GM21723 (cell line): ENCODE measurements around the gene RIMBP2.

Source experiments
- ATAC-seq: cut with Tn5 transposase; IDR thresholded peaks from one replicate; pipeline ENCODE4 v1.9.1; 2021; ENCODE audit warnings: mild to moderate bottlenecking, moderate library complexity; ENCODE audit not compliant: unreplicated experiment

Gene RIMBP2

DNA sequence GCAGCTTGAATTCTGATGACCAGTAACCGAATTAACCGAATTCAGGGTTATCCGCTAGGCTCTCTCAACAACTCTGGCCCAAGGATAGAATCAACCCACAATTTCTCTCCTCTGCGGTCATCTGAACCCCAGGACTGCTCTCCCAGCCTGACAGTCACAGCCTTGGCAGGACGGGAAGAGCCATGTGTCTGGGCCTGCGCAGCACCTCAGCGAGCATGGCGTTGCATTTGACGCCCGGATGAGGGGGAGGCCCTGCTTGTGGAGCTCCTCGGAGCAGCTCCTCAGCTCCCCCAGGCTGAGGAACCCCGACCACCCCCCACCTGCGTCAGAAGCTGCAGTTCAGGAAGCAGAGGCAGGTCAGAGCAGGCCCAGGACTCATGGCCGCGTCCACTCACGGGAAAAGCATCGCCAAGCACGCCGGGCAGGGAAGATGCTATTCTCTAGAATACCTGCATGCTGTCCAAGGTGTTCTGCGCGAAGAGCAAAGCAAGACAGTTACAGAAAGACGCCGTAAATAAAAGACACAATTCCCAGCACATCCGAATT lies 247.3 kb downstream of the RIMBP2 start:
- no peak for ATAC-seq

DNA sequence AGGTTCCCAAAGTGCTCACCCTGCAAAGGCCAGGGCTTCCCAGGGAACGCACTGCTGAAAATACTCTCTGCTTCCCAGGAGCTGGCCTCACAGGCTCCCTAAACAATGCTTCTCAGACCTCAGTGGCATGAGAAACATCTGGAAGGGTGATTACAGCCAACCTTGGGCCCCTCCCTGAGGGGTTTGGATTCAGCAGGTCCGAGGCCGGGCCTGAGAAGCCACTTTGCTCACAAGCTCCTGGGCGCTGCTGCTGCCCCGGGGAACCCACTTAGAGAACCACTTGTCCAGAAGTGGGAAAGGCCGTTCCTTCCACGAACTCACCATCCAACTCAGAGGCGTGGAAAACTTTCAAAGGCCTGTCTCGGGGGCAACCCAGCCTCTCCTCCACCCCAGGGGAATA lies 247.9 kb downstream of the RIMBP2 start:
- no peak for ATAC-seq

DNA sequence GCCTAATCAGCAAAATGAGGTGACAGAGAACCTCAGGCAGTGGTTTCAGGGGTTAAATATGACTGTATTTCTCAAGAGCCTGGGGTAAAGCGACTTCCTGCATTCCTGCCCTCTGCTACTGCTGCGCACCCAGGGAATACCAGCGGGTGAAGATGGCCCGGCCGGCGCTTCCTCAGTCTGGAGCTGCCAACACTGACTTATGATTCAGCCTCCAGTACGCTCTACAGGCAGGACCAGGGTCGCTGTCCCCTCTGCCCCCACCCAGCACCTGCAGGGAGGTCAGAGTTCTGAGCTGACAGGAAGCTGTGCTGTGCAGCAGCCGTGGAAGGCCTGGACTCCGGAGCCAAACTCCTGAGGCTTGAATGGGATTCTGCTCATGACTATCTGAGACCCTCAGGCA lies 250.5 kb downstream of the RIMBP2 start:
- no peak for ATAC-seq

DNA sequence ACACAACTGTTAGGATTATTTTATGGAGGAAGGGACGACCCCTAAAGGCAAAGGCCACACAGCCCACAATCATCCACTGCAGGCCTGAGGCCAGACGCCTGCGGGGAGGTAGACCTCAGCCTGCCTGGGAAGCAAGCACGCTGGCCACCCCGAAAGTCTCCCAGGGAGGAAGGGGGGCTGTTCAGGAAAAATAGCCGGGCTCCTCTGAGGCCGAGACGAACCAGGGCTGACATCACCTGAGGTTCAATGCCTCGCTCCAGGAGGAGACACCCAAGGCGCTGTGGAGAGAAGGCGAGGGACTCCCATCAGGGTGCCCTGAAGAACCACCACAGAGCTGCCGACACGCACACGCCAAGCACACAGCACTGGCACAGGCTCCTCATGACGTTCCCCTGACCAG lies 251.1 kb downstream of the RIMBP2 start:
- ATAC-seq = no peak

DNA sequence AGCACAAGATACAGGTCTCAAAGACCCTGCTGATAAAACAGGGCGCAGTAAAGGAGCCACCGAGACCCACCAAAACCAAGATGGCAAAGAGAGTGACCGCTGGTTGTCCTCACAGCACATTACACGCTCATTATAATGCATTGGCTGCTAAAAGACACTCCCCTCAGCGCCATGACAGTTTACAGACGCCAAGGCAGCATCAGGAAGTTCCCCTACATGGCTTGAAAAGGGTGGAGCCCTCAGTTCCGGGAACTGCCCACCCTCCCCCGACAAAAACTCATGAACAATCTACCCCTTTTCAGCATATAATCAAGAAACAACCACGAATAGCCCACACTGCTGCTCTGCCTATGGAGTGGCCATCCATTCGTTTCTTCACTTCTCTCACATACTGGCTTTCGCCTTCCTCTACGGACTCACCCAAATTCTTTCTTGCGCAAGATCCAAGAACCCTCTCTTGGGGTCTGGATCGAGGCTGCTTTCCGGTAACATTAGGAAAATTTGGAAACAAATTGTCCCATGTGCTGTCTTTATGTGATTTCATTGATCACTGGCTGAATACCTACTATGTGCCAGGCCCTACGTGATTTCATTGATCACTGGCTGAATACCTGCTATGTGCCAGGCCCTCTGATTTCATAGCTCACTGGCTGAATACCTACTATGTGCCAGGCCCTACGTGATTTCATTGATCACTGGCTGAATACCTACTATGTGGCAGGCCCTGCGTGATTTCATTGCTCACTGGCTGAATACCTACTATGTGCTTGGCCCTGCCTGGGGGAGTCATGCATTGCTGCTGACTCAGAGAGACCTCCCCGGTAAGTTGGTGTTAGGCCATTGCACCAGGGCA lies 252.1 kb downstream of the RIMBP2 start:
- no peak for ATAC-seq

DNA sequence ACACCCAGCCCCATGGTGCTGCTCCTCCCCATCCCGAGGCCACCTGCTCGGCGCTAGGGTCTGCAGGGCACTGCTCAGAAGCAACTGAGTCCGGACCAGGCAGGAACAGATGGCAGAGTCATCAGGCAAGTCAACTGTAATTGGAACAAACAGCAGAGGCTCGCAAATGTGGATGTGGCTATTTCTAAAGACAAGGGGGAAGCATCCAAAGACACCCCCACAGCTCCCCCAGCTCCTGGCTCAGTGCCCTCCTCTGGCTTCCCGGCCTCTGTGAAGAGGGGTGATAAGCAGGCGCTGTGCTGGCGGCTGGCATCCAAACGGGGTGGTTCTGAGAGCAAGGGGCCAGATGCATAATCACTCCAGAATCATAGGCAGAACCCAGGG lies 252.8 kb downstream of the RIMBP2 start:
- ATAC-seq = no peak

DNA sequence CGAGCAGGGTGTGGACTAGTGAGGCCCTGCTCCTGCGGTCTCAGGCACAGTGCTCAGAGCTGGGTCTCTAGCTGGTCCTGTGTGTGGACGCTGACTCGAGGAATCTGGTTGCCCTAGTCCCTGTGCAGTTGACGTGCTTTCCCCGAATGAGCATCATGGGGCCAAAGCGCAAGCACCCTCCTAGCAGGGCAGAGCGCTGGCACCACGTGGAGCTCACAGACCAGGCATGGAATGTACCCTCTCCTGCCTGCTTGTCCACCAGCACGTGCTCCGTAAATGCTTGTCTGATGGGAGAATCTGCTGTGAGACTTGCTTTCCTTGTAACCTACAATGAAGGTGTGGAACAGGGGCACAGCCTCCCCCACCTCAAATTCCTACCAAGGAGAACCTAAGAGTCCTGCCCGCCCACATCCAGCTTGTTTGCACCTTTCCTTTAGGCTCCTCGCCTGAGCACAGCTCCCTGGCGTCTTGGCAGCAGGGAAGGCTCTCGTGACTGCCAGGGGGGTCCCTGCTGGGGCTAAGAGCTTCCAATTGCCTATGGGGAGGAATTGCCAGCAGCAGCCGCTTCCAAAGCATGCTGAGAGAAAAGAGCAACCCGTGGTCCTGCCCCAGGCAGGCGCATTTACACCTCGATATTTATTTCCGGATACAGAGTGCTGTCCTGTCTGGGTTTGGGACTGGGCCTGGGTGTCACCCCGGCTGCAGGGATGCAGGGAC lies 253.4 kb downstream of the RIMBP2 start:
- no peak for ATAC-seq

DNA sequence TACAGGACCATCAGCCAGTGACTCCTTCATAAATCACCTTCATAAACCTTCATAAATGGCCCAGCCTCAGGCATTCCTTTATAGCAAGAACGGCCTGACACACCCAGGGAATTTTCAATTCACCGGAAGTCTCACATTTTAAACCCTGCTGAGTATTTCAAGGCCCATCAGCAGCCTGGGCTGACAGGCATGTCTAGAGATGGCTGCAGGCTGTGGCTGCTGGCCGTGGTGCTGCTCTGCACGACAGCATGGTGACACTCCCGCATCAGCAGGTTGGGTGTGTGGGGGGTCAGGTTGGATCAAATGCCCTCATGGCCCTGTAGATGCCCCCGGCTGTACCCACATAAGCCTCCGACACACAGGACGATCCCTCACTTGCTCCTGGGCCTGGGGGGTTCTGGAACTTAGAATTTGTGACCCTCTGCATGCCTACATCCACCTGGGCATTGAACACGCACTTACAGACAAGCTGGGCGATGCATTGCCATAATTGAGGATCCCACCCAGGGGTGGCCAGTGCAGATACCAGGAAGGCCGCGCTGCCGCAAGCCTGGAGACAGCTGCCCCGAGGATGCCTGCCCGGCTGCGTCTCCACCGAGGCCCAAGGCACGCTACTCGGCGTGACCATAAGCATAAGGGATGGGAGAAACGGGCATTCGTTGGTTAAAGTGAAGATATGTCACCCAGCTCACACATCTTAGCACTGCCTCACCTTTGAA lies 254.1 kb downstream of the RIMBP2 start:
- ATAC-seq = no peak

DNA sequence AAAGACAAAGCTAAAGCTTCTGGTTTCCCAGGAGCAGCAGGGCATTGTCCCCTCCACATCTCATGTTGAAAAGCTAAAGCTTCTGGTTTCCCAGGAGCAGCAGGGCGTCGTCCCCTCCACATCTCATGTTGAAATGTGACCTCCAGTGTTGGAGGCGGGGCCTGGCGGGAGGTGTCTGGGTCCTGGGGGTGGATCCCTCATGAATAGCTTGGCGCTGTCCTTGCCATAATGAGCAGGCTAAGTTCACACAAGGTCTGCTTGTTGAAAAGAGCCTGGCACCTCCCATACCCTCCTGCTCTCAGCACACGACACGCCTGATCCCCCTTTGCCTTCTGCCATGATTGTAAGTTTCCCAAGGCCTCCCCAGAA lies 254.7 kb downstream of the RIMBP2 start:
- no peak for ATAC-seq

DNA sequence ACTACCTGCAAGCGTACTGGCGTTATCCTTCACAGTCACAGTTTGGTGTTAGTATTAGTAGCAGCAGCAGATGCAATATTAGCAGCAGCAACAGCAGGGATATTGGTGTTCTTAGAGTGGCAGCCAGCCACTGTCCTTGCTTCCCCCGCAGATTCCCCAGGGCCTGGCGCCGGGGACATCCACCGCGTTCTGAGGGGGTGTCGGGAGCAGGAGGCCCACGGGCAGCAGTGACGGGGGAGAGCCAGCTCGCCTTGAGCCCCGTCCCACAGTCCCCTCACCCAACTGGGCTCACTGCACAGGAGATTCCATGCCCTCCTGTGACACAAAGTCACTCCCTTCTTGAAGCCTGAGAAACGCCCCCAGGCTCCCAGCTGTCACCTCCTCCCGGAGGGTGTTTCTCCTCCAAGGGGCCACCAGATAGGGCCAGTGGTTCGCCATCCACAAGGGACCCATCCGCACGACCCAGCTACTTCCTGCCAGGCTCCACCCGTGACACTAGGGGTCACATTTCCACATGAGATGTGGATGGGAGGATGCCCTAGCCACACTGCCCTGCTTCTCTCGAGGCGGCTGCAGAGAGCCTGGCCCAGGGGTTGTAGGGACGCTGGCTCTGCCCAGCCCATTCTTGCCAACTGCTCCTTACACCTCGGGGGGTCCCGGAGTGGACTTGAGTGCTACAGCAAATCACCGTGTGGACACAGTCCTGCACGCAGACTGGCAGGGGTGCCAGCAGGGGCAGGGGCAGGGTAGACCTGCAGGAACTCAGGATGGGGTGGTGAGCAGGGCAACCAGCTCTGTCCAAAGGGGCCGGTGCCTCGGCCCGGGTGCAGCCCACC lies 255.3 kb downstream of the RIMBP2 start:
- no peak for ATAC-seq

DNA sequence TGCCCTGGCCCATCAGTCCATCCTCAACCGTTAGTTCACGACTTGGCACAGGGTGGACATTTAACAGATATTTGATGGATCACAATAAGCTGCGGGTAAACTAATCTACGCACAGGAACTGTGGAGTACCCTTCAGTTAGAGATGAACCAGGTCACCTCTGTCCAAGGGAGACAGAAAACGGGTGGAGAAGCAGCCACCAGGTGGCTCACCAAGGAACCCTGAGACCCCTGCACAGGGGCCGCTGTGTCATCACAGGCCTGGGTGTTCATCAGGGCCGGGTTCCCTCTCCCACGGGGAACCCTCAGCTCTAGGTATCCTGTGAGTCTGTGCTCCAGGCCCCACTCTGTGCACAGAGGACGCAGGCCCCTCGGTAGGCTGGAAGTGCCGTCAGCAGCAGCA lies 256.2 kb downstream of the RIMBP2 start:
- ATAC-seq = no peak

DNA sequence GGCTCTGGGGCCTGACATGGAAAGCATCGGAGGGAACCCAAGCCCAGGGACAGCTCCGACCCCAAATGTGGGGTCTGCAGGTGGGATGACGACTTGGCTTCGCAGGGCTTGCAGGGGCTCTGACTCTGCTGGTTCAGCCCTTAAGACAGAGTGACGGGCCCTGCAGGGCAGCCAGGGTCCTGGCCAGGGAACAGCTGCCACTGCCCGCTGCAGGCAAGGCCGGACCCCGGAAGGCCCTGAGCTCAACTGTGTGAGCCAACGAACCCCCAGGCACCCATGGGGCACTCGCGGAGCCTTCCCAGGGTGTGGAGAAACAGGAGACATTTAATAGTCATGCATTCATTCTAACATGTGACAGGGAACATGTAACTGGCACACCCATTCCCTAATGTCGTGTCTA lies 257.8 kb downstream of the RIMBP2 start:
- no peak for ATAC-seq

DNA sequence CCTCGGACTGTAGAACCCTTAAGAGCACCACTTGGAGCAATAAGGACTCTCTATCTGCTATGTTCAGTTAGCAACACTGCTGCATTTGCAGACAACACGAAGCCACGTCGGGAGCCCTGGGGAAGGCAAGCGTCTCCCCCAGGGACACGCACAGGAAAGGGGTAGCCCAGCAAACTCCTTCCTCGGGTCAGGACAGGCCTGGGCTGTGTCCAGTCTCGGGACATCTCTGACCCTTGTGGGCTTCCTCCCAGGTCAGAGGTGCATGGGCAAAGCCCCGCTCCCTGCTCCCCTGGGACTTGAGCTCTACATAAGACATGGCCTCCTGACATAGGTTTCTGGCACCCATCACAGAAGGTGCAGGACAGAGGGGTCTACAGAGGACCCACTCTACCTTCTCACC lies 258.9 kb downstream of the RIMBP2 start:
- ATAC-seq = no peak

DNA sequence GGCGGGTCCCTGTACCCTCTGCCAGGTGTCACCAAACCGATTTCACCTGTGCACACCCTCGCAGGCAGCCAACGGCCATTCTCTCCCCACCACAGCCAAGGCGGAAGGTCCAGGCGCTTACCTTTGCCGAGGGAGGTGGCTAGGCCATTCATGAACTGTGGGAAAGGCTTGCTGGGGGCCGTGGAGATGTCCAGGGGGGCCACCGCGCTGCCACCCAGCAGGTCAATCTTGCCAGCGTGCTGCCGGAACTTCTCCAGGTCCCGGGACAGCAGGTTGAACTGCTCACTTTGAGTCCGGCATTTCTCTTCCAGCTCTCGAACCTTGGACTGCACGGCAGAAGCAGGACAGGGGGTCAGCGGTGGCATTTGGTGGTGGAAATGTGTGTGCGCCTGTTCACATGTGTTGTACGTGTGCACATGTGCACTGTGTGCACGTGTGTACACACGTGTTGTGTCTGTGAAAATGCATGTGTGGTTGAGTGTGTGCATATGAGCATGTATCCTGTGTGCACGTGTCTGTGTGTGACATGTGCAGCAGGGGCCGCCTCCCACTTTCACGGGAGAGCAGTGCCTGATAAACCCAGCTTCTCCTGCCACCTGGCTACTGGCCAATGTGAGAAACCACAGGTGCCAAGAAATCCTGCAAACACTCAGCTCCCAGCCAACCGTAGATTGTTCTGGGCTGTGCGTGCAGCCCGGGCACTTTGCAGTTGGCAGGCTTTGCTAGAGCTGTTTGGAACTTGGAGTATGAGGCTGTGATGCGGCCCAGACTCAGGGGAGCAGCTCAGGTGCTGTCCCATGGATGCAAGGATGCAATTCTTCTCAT lies 259.5 kb downstream of the RIMBP2 start:
- ATAC-seq = no peak

DNA sequence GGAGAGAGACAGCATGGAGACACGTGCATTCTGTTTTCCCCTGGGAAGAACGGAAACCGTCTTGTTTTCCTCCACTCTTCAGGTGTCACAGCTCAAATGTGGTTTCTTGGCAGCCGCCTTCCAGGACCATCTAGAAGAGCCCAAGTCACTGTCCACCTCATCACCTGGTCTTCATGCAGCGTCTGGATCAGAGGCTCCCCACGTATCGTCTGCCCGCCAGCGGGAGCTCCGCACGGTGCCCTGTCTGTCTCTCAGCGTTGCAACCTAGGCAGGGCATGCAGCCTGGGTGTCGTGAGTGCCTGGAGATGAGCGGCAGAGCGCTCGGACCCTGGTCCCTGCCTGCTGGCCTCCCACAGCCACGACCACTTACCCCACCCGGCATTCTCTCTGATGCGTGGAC lies 260.9 kb downstream of the RIMBP2 start:
- no peak for ATAC-seq

DNA sequence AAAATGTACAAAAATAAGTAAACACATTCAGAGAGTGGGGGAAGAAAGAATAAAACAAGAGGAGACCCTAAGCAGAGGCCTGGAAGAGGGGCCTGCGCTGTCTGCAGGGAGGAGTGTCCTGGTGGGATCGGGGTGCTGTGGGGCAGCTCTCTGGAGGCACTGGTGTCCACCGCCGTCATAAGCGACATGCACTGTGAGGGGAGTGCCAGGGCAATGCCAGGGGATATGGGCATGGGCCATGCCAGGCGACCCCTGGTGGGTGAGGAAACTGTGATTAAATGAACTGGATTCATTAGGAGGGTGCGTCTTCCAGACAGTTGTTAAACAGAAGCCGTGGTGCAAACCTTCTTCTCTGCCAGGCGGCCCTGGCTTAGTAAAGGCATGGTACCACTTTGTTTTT lies 261.8 kb downstream of the RIMBP2 start:
- ATAC-seq = no peak

DNA sequence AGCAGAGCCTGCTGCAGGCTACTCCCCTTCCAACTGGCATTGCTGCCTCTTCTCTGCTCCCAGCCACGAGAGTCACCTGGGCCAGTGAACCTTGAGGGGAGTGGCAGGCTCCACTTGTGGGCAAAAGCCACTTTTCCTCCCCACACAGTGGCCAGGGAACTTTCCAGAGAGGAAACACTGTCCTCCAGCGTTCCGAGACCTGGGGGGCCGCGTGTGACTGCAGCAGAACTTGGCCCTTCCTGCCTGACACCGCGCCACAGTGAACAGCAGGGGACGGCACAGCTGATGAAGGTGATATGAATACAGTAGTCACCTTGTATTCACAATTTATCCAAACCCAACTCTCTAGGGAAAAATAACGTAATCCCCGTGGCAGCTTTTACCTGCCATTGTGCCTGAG lies 263.6 kb downstream of the RIMBP2 start:
- no peak for ATAC-seq

DNA sequence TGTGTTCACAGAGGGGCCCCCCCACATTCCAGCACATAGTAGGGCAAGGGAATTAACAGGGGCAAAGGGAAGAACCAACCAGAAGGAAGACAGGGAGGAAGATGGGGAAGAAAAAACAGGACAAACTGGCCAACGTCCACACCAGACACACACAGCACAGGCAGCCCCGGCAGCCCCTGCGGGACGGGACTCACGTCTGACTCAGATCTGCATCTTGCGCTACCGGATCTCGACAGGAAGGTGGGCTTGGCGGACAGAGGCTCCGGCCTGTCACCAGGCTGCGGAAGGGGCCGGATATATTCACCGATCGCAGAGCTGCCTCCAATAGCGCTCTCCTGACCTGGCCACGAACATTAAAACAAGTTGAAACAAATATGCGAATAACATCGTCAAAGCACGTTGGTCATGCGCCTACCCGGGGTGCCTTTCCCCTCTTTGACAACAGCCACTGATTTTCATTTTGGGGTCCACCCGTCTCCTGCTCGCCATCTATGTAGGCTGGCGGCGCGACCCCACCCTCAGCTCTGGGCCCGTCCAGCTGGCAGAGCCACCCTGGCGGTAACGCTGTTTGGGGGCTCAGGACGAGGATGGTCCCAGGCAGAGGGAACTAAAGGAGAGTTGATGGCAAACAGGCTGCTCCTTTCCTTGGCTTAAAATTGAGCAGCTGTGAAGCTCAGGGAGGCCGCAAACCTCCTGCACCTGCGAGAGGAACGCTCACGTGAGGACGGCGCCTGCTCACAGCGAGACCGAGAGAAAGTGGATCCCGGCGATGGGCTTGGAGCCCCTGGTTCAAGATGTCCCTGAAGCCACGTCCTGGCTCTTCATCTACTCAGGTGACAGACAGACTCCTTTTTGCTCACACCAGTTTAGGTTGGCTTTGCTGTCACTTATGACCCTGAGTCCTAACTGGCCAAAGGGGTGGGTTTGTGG lies 264.8 kb downstream of the RIMBP2 start:
- no peak for ATAC-seq

DNA sequence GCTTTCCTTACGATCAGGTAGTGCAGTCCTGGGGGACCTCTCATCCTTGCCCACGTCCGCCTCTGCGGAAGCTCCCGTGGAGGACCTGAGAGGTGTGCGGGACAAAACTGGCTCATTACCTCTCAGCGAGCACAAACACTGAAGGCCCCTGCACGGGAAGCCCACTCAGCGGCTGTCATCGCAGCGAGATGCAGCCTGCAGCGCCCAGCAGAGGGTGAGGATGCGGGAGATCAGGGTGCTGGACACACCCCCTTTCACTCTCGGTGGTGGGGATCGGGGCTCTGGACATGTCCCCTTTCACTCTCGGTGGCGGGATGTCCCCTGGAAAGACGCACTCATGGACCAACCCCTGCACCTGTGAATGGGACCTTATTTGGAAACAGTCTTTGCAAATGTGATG lies 266.8 kb downstream of the RIMBP2 start:
- ATAC-seq = no peak
